Spleen (tissue), 11 donors: ENCODE measurements around the gene PDLIM4. TPM values are rescaled to one million over a fixed set of nuclear protein-coding genes. Genes with fewer than 3 reads are reported as not detected.

Experiments used
- DNase-seq: peaks from one replicate; pipeline ENCODE4 v3.0.0-alpha.2; 2020
- H3K27ac ChIP-seq, 8 donors: fragments of 200-600 bp; sonication (generic) in 7 of 8; 1 replicate in 4 of 8; 2 replicates in 4 of 8; pipeline versions ENCODE4 v1.5.0 to v1.8.0; 2016 to 2021; ENCODE audit warnings: inconsistent platforms in 4 of 8, mild to moderate bottlenecking in 4 of 8, moderate library complexity in 1 of 8
- H3K27me3 ChIP-seq, 7 donors: fragments of 200-600 bp; sonication (generic) in 6 of 7; replicated peaks in 1 of 7; 1 replicate in 4 of 7; 2 replicates in 3 of 7; pipeline versions ENCODE4 v1.5.0 to v1.8.0; 2016 to 2021; ENCODE audit warnings: inconsistent platforms in 3 of 7, mild to moderate bottlenecking in 1 of 7
- H3K36me3 ChIP-seq, 6 donors: fragments of 200-600 bp; sonication (generic) in 5 of 6; 1 replicate in 4 of 6; 2 replicates in 2 of 6; pipeline versions ENCODE4 v1.5.0 to v1.8.0; 2016 to 2021; ENCODE audit warnings: inconsistent platforms in 2 of 6
- H3K4me1 ChIP-seq, 6 donors: fragments of 200-600 bp; sonication (generic) in 5 of 6; 1 replicate in 3 of 6; 2 replicates in 3 of 6; pipeline versions ENCODE4 v1.5.0 to v1.8.0; 2016 to 2021; ENCODE audit warnings: inconsistent platforms in 3 of 6
- H3K4me3 ChIP-seq, 8 donors: fragments of 200-600 bp; sonication (generic) in 7 of 8; 1 replicate in 4 of 8; 2 replicates in 4 of 8; pipeline versions ENCODE4 v1.5.0 to v1.8.0; 2016 to 2021; ENCODE audit warnings: inconsistent platforms in 4 of 8, mild to moderate bottlenecking in 4 of 8, moderate library complexity in 2 of 8
- H3K9me3 ChIP-seq, 8 donors: fragments of 200-600 bp; sonication (generic) in 7 of 8; 1 replicate in 4 of 8; 2 replicates in 4 of 8; pipeline versions ENCODE4 v1.5.0 to v1.8.0; 2016 to 2021; ENCODE audit warnings: inconsistent platforms in 4 of 8
- CTCF ChIP-seq, 11 experiments: fragments of 200-600 bp in 7 of 11; fragments of 450-650 bp in 4 of 11; sonication (generic) in 4 of 11; IDR thresholded peaks in 8 of 11; conservative IDR thresholded peaks in 3 of 11; 1 replicate in 7 of 11; 2 replicates in 4 of 11; pipeline versions ENCODE4 v1.4.0 to v1.8.0; 2016 to 2021; ENCODE audit warnings: antibody characterized with exemption in 11 of 11, inconsistent platforms in 4 of 11, mild to moderate bottlenecking in 1 of 11
- POLR2A ChIP-seq, 3 donors: fragments of 450-650 bp; IDR thresholded peaks; one replicate each; pipeline ENCODE4 v1.5.1; 2017; ENCODE audit warnings: antibody characterized with exemption in 3 of 3, mild to moderate bottlenecking in 1 of 3
- POLR2AphosphoS5 ChIP-seq, 3 donors: sonication (generic); formaldehyde crosslinking; IDR thresholded peaks; one replicate each; pipeline ENCODE4 v1.5.1; 2017; ENCODE audit warnings: antibody characterized with exemption in 3 of 3
- WGBS, 5 donors: extraction: QIAGEN DNeasy Blood & Tissue Kit in 3 of 5; methylation state at CpG; one replicate each; pipeline versions ENCODE4 v1.1.5 to v1.1.7; 2013 to 2018; 5-methylcytosine and 5-hydroxymethylcytosine counted together
- intact Hi-C: fragments of 100-400 bp; cut with DNase I; formaldehyde crosslinking; loops from one replicate; pipeline ENCODE4 v1.15.0; 2023; ENCODE audit warnings: low total_unique reads
- polyA plus RNA-seq, 3 donors: library from polyadenylated mRNA; stranded (reverse); fragments of 200-250 nt; gene quantifications; one replicate each; pipeline ENCODE4 v1.2.1, GENCODE V29; 2013
- total RNA-seq, 7 donors: library from RNA; depleted of rRNA in 3 of 7; stranded (reverse); fragments of >200 nt in 3 of 7; fragmentation: NEBNext Ultra II Directional in 4 of 7; extraction: Animal tissue kit (Norgen Biotek cat#: 25700) in 4 of 7; gene quantifications; one replicate each; pipeline versions ENCODE4 v1.1.0 to v1.2.1, GENCODE V29; 2016 to 2021
- donor health status: healthy with polysubstance abuse.
- donor health status: DM: no; HTN: no; CAD: no; lungs with moderate emphysema.
- donor health status: DM: no; HTN: no; CAD: no.
- donor health status: Bipolar disorder and iron deficiency.
- donor health status: healthy.
- donor health status: DM: no; HTN: no; CAD: no.
- donor health status: DM: yes; HTN: yes; CAD: no.

PDLIM4 gene
- total and polyA plus RNA-seq, 10 donors: 3.5 to 17.4 (median 9.0) TPM

GRCh38 chr5:132281856-132282614 lies 24.5 kb downstream of the PDLIM4 start:
- Histone ChIP-seq H3K27ac (no peak overlapping the region), H3K27me3 (no peaks in the 10 kb centered on the region), H3K36me3 (no peaks in the 10 kb centered on the region), H3K4me3 (no peak overlapping the region), H3K4me1 (peaks cover 0 to 8% (median 0%) of the 10 kb centered on the region in 6 donors), H3K9me3 (no peaks in the 10 kb centered on the region)
- DNase-seq: no peak
- TF ChIP-seq CTCF (IDR thresholded peaks at IDR 0.05 in 8 of 11, conservative IDR thresholded peaks at IDR 0.05 in 3 of 11): no peak
- TF ChIP-seq POLR2A (IDR thresholded peaks at IDR 0.05): no peak
- no peak for TF ChIP-seq POLR2AphosphoS5 (IDR thresholded peaks at IDR 0.05)
- WGBS, 5 donors: 88 to 92% (median 89%) methylated on average over 9 of the region's 9 CpGs
- intact Hi-C loops: no loop called here

- peaks cover 0 to 8% (median 0%) of the 10 kb centered on the region in 6 donors for H3K4me1 ChIP-seq
- 50 to 75% (median 68%) methylated on average over 5 of the region's 5 CpGs for WGBS, 5 donors
- no peaks in the 10 kb centered on the region for H3K27me3 ChIP-seq
- H3K36me3 ChIP-seq: no peaks in the 10 kb centered on the region
- no peak overlapping the region for H3K27ac ChIP-seq
- peak; percentile 49 for DNase-seq
- no peak overlapping the region for H3K4me3 ChIP-seq
- no peaks in the 10 kb centered on the region for H3K9me3 ChIP-seq
- intact Hi-C loops: no loop called here
- TF ChIP-seq CTCF (IDR thresholded peaks at IDR 0.05 in 8 of 11, conservative IDR thresholded peaks at IDR 0.05 in 3 of 11): peak in 8 of 11 experiments; percentile 13 to 59 (median 50)
- peak in 1 of 3 donors; percentile 14 for TF ChIP-seq POLR2AphosphoS5 (IDR thresholded peaks at IDR 0.05)
- TF ChIP-seq POLR2A (IDR thresholded peaks at IDR 0.05): no peak
Observed at GRCh38 chr5:132283423-132284043, 26.0 kb downstream of the PDLIM4 start.

- DNase-seq: no peak
- peaks cover 0 to 35% (median 14%) of the 10 kb centered on the region in 6 donors for H3K4me1 ChIP-seq
- no peaks in the 10 kb centered on the region for H3K36me3 ChIP-seq
- intact Hi-C loops: no loop called here
- TF ChIP-seq POLR2AphosphoS5 (IDR thresholded peaks at IDR 0.05): no peak
- no peak for TF ChIP-seq CTCF (IDR thresholded peaks at IDR 0.05 in 8 of 11, conservative IDR thresholded peaks at IDR 0.05 in 3 of 11)
- no peak overlapping the region for H3K4me3 ChIP-seq
- H3K27me3 ChIP-seq: peaks cover 0 to 13% (median 0%) of the 10 kb centered on the region in 7 donors
- 89 to 99% (median 93%) methylated on average over 3 of the region's 3 CpGs for WGBS, 5 donors
- H3K9me3 ChIP-seq: no peaks in the 10 kb centered on the region
- no peak overlapping the region for H3K27ac ChIP-seq
Observed at GRCh38 chr5:132289097-132289496, 31.6 kb downstream of the PDLIM4 start.

- peaks cover 0 to 31% (median 5%) of the 10 kb centered on the region in 7 donors for H3K27me3 ChIP-seq
- H3K36me3 ChIP-seq: no peaks in the 10 kb centered on the region
- H3K4me1 ChIP-seq: peaks cover 8 to 53% (median 31%) of the 10 kb centered on the region in 6 donors
- TF ChIP-seq CTCF (IDR thresholded peaks at IDR 0.05 in 8 of 11, conservative IDR thresholded peaks at IDR 0.05 in 3 of 11): no peak
- no peak for TF ChIP-seq POLR2A (IDR thresholded peaks at IDR 0.05)
- no peak for TF ChIP-seq POLR2AphosphoS5 (IDR thresholded peaks at IDR 0.05)
- intact Hi-C loops: no loop called here
- DNase-seq: no peak
- H3K9me3 ChIP-seq: no peaks in the 10 kb centered on the region
- 80 to 90% (median 87%) methylated on average over 2 of the region's 2 CpGs for WGBS, 5 donors
- no peak overlapping the region for H3K4me3 ChIP-seq
- H3K27ac ChIP-seq: no peak overlapping the region
Observed at GRCh38 chr5:132291026-132291425, 33.5 kb downstream of the PDLIM4 start.
